Activated CD4-positive, alpha-beta T cell treated with anti-CD3 and anti-CD28 coated beads for 36 hours (primary cell): ENCODE measurements around the gene REPS2. TPM values are rescaled to one million over a fixed set of nuclear protein-coding genes. Genes with fewer than 3 reads are reported as not detected.
"Not testable (repeated sequence)": the region's sequence is repeated elsewhere in the genome, so short reads cannot be mapped to it uniquely, and the experiment has no call there.

ENCODE experiments used
- ATAC-seq: fragments of 200-7000 bp; cut with Tn5 transposase; one replicate; pipeline ENCODE4 v1.10.0; 2021; ENCODE audit warnings: mild to moderate bottlenecking, moderate library complexity
- CTCF ChIA-PET: fragments of 350-600 bp; sonication (Branson Sonifier 250); formaldehyde crosslinking; loops from one replicate; lab custom pipeline; 2021; ENCODE audit warnings: antibody characterized with exemption; lab: Charles Lee
- POLR2A ChIA-PET: fragments of 350-600 bp; sonication (Branson Sonifier 250); formaldehyde crosslinking; loops from one replicate; lab custom pipeline; 2021; ENCODE audit warnings: antibody characterized with exemption, inconsistent platforms; lab: Charles Lee
- DNase-seq: peaks from one replicate; pipeline ENCODE4 v3.0.0-alpha.2; 2020
- H3K27ac Mint-ChIP-seq: one replicate; pipeline ENCODE4 v1.8.0; 2021; ENCODE audit warnings: mixed read lengths
- H3K27me3 Mint-ChIP-seq: one replicate; pipeline ENCODE4 v1.8.0; 2021; ENCODE audit warnings: mixed read lengths
- H3K36me3 Mint-ChIP-seq: one replicate; pipeline ENCODE4 v1.8.0; 2021; ENCODE audit warnings: low read depth, mixed read lengths
- H3K4me1 Mint-ChIP-seq: one replicate; pipeline ENCODE4 v1.8.0; 2021; ENCODE audit warnings: mixed read lengths
- H3K4me3 Mint-ChIP-seq: one replicate; pipeline ENCODE4 v1.8.0; 2021; ENCODE audit warnings: mild to moderate bottlenecking, moderate library complexity, mixed read lengths
- H3K9me3 Mint-ChIP-seq: one replicate; pipeline ENCODE4 v1.8.0; 2021; ENCODE audit warnings: low read depth, mixed read lengths
- intact Hi-C, 2 experiments: fragments of 100-400 bp; cut with DNase I in 1 of 2; cut with micrococcal nuclease in 1 of 2; formaldehyde crosslinking; loops; one replicate each; pipeline versions ENCODE4 v1.14.2 to v1.15.1; 2022 to 2024; cut with DNase I, micrococcal nuclease
- total RNA-seq, 2 experiments: library from RNA; stranded (reverse); gene quantifications; one replicate each; pipeline ENCODE4 v1.2.3, GENCODE V29; 2021

REPS2 gene
- total RNA-seq, 2 experiments from 2014 or later: not detected

- ATAC-seq: not testable (repeated sequence)
Observed at GRCh38 chrX:16964976-16965375, 18.5 kb downstream of the REPS2 start.

GRCh38 chrX:16966752-16967448, 20.4 kb downstream of the REPS2 start:
- no peak for DNase-seq
- peaks cover 6% of the 10 kb centered on the region for H3K4me1 Mint-ChIP-seq
- no peaks in the 10 kb centered on the region for H3K9me3 Mint-ChIP-seq
- no peak overlapping the region for H3K27ac Mint-ChIP-seq
- intact Hi-C loops: no loop called here
- no peaks in the 10 kb centered on the region for H3K36me3 Mint-ChIP-seq
- ChIA-PET POLR2A (no interaction called here), CTCF (no interaction called here)
- H3K27me3 Mint-ChIP-seq: peaks cover 4% of the 10 kb centered on the region
- no peak overlapping the region for H3K4me3 Mint-ChIP-seq
- no peak for ATAC-seq

More at GRCh38 chrX:16964976-16965375, 18.5 kb downstream of the REPS2 start:
- H3K27ac Mint-ChIP-seq, H3K27me3 Mint-ChIP-seq, POLR2A ChIA-PET, H3K9me3 Mint-ChIP-seq, H3K4me1 Mint-ChIP-seq, intact Hi-C loops, H3K4me3 Mint-ChIP-seq, H3K36me3 Mint-ChIP-seq, CTCF ChIA-PET, DNase-seq: not testable (repeated sequence)

- DNase-seq, H3K4me1 Mint-ChIP-seq, H3K4me3 Mint-ChIP-seq, POLR2A ChIA-PET, H3K27ac Mint-ChIP-seq, CTCF ChIA-PET, H3K9me3 Mint-ChIP-seq, H3K36me3 Mint-ChIP-seq, ATAC-seq, H3K27me3 Mint-ChIP-seq, intact Hi-C loops: not testable (repeated sequence)
Observed at GRCh38 chrX:16968753-16969152, 22.3 kb downstream of the REPS2 start.

- no peak overlapping the region for H3K27ac Mint-ChIP-seq
- no peak for ATAC-seq
- ChIA-PET POLR2A (no interaction called here), CTCF (no interaction called here)
- peaks cover 4% of the 10 kb centered on the region for H3K27me3 Mint-ChIP-seq
- DNase-seq: no peak
- H3K4me3 Mint-ChIP-seq: no peak overlapping the region
- H3K4me1 Mint-ChIP-seq: peaks cover 6% of the 10 kb centered on the region
- intact Hi-C loops: no loop called here
- no peaks in the 10 kb centered on the region for H3K9me3 Mint-ChIP-seq
- H3K36me3 Mint-ChIP-seq: no peaks in the 10 kb centered on the region
Observed at GRCh38 chrX:16970977-16971376, 24.5 kb downstream of the REPS2 start.

- Mint-ChIP-seq H3K4me1 (peaks cover 6% of the 10 kb centered on the region), H3K9me3 (no peaks in the 10 kb centered on the region), H3K27ac (no peak overlapping the region), H3K4me3 (no peak overlapping the region), H3K36me3 (no peaks in the 10 kb centered on the region), H3K27me3 (peaks cover 4% of the 10 kb centered on the region)
- ATAC-seq (no peak), DNase-seq (no peak)
- intact Hi-C loops: no loop called here
- ChIA-PET POLR2A (no interaction called here), CTCF (no interaction called here)
Observed at GRCh38 chrX:16971694-16972093, 25.2 kb downstream of the REPS2 start.

GRCh38 chrX:16975233-16975632, 28.8 kb downstream of the REPS2 start:
- peaks cover 4% of the 10 kb centered on the region for H3K27me3 Mint-ChIP-seq
- no peak for DNase-seq
- no peak for ATAC-seq
- peaks cover 6% of the 10 kb centered on the region for H3K4me1 Mint-ChIP-seq
- no peak overlapping the region for H3K27ac Mint-ChIP-seq
- no peak overlapping the region for H3K4me3 Mint-ChIP-seq
- H3K36me3 Mint-ChIP-seq: no peaks in the 10 kb centered on the region
- ChIA-PET POLR2A (no interaction called here), CTCF (no interaction called here)
- H3K9me3 Mint-ChIP-seq: no peaks in the 10 kb centered on the region
- intact Hi-C loops: no loop called here

- Mint-ChIP-seq H3K27me3 (no peaks in the 10 kb centered on the region), H3K36me3 (no peaks in the 10 kb centered on the region), H3K4me1 (no peaks in the 10 kb centered on the region), H3K9me3 (no peaks in the 10 kb centered on the region), H3K4me3 (no peak overlapping the region), H3K27ac (no peak overlapping the region)
- POLR2A ChIA-PET: no interaction called here
- intact Hi-C loops: no loop called here
- CTCF ChIA-PET: interaction anchor here (0.6 kb wide), 1 partner anchor 1793 kb away, joined by 4 read pairs; no protein-coding TSS in a partner anchor
- ATAC-seq (no peak), DNase-seq (no peak)
Observed at GRCh38 chrX:16977771-16978170, 31.3 kb downstream of the REPS2 start.

- ChIA-PET POLR2A (no interaction called here), CTCF (interaction anchor here (0.6 kb wide), 1 partner anchor 1793 kb away, joined by 4 read pairs; no protein-coding TSS in a partner anchor)
- Mint-ChIP-seq H3K27me3 (no peaks in the 10 kb centered on the region), H3K36me3 (no peaks in the 10 kb centered on the region), H3K4me1 (no peaks in the 10 kb centered on the region), H3K9me3 (no peaks in the 10 kb centered on the region), H3K27ac (no peak overlapping the region), H3K4me3 (no peak overlapping the region)
- intact Hi-C loops: no loop called here
- no peak for ATAC-seq
- DNase-seq: no peak
Observed at GRCh38 chrX:16978193-16978984, 31.9 kb downstream of the REPS2 start.

- ChIA-PET POLR2A (no interaction called here), CTCF (no interaction called here)
- intact Hi-C loops: no loop called here
- Mint-ChIP-seq H3K27me3 (no peaks in the 10 kb centered on the region), H3K4me1 (no peaks in the 10 kb centered on the region), H3K9me3 (no peaks in the 10 kb centered on the region), H3K36me3 (no peaks in the 10 kb centered on the region), H3K27ac (no peak overlapping the region), H3K4me3 (no peak overlapping the region)
- ATAC-seq: no peak
- DNase-seq: no peak
Observed at GRCh38 chrX:16979226-16979625, 32.8 kb downstream of the REPS2 start.

GRCh38 chrX:16981209-16981608, 34.8 kb downstream of the REPS2 start:
- Mint-ChIP-seq H3K27ac (no peak overlapping the region), H3K4me1 (no peaks in the 10 kb centered on the region), H3K9me3 (no peaks in the 10 kb centered on the region), H3K4me3 (no peak overlapping the region), H3K36me3 (no peaks in the 10 kb centered on the region), H3K27me3 (no peaks in the 10 kb centered on the region)
- ChIA-PET CTCF (no interaction called here), POLR2A (no interaction called here)
- intact Hi-C loops: no loop called here
- DNase-seq (no peak), ATAC-seq (no peak)

GRCh38 chrX:16981980-16982379, 35.5 kb downstream of the REPS2 start:
- ATAC-seq: no peak
- no peak for DNase-seq
- Mint-ChIP-seq H3K27me3 (no peaks in the 10 kb centered on the region), H3K36me3 (no peaks in the 10 kb centered on the region), H3K9me3 (no peaks in the 10 kb centered on the region), H3K27ac (no peak overlapping the region), H3K4me1 (no peaks in the 10 kb centered on the region), H3K4me3 (no peak overlapping the region)
- POLR2A ChIA-PET: no interaction called here
- intact Hi-C loops: no loop called here
- CTCF ChIA-PET: no interaction called here

- ChIA-PET POLR2A (no interaction called here), CTCF (no interaction called here)
- Mint-ChIP-seq H3K27ac (no peak overlapping the region), H3K9me3 (no peaks in the 10 kb centered on the region), H3K4me1 (no peaks in the 10 kb centered on the region), H3K4me3 (no peak overlapping the region), H3K36me3 (no peaks in the 10 kb centered on the region), H3K27me3 (no peaks in the 10 kb centered on the region)
- intact Hi-C loops: no loop called here
- DNase-seq (no peak), ATAC-seq (no peak)
Observed at GRCh38 chrX:16983051-16983450, 36.6 kb downstream of the REPS2 start.
